ENCODE measurements around the gene SDSL. TPM values are rescaled to one million over a fixed set of nuclear protein-coding genes. Genes with fewer than 3 reads are reported as not detected.

The SDSL gene
- total RNA-seq, 2 experiments from 2014 or later = 0.47 to 0.50 TPM

DNA sequence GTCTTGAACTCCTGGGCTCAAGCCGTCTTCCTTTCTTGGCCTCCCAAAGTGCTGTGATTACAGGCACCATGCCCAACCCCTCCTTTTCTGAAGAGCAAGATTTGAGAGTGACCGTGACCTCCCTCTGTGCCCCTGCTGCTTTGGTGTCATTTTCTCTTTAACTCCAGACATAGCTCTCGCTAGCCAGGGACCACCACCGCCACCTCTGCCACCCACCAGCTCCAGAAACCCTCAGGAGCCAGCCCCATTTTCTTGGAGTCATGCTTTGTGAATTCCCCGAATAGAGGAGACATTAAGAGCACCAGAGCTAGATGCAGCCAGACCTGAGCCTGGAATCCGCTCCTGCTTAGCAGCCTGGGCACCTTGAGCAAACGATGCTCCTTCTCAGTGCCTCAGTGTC, 18.2 kb downstream of the SDSL start:
- H3K4me1 ChIP-seq (ENCODE audit: insufficient read depth, low read length) = no peaks in the 10 kb centered on the region
- H3K9me3 ChIP-seq (ENCODE audit: control insufficient read depth in 1 of 2, insufficient read depth in 1 of 2, low read length in 2 of 2) = peaks cover 0 to 4% of the 10 kb centered on the region in 2 experiments
- ChIA-PET POLR2A (no interaction called here), CTCF (no interaction called here)
- TF ChIP-seq, protein P1, sequence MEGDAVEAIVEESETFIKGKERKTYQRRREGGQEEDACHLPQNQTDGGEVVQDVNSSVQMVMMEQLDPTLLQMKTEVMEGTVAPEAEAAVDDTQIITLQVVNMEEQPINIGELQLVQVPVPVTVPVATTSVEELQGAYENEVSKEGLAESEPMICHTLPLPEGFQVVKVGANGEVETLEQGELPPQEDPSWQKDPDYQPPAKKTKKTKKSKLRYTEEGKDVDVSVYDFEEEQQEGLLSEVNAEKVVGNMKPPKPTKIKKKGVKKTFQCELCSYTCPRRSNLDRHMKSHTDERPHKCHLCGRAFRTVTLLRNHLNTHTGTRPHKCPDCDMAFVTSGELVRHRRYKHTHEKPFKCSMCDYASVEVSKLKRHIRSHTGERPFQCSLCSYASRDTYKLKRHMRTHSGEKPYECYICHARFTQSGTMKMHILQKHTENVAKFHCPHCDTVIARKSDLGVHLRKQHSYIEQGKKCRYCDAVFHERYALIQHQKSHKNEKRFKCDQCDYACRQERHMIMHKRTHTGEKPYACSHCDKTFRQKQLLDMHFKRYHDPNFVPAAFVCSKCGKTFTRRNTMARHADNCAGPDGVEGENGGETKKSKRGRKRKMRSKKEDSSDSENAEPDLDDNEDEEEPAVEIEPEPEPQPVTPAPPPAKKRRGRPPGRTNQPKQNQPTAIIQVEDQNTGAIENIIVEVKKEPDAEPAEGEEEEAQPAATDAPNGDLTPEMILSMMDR (IDR thresholded peaks at IDR 0.05) = no peak
- H3K36me3 Mint-ChIP-seq (ENCODE audit: low read depth) = no peaks in the 10 kb centered on the region
- H3K36me3 ChIP-seq (ENCODE audit: insufficient read depth, low read length) = no peaks in the 10 kb centered on the region
- H3K9me3 Mint-ChIP-seq = no peaks in the 10 kb centered on the region
- H3K4me1 Mint-ChIP-seq (ENCODE audit: low read depth) = no peaks in the 10 kb centered on the region
- no peak overlapping the region for H3K4me3 Mint-ChIP-seq
- H3K27ac Mint-ChIP-seq = no peak overlapping the region
- intact Hi-C loops (cut with DNase I, micrococcal nuclease) = no loop called here
- ATAC-seq (ENCODE audit: poor library complexity) (no peak), DNase-seq (no peak)
- H3K27me3 Mint-ChIP-seq = peaks cover 12% of the 10 kb centered on the region
- no peak overlapping the region for H3K4me3 ChIP-seq (ENCODE audit: low read length)
- H3K27ac ChIP-seq (ENCODE audit: low read depth in 1 of 2, low read length in 2 of 2) = no peak overlapping the region
- peaks cover 0 to 8% of the 10 kb centered on the region in 2 experiments for H3K27me3 ChIP-seq (ENCODE audit: control insufficient read depth in 1 of 2, insufficient read depth in 2 of 2, low read length in 2 of 2)

DNA sequence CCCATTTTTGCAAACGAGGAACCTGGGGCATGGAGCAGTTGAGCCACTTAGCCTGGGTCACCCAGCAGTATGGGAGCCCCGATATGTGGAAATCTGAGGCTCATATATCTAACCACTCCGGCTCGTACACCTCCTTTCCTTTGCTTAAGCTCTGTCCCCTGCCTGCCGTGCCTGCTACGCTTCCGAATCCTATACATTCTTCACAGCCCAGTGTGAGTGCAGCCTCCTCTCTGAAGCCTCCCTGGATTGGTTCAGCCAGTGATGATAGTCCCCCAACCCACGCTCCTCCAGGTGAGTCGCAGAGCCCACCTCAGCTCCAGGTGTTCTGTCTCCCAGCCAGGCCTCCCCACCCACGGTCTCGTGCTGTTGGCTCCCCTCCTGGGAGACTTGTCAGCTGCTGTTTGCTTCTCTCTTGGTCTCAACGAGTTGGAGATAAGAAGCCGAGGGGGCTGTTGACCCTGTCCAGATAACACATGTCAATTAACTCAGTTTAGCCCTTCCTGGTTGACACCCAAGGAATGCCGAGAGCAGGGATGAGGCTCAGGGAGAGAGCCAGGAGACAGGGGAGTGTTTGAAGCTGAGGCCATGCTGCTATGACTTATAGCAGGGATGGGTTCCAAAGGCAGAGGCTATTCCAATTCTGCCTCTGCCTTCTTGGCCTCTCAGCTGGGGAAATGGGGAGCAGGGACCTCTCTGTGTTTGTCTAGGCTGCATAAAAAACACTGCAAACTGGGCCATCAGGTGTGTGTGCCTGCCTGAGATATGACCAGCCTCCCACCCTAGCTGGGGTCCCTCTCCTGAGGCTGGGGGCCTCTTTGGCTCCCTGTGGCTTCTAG, 19.0 kb downstream of the SDSL start:
- H3K4me3 ChIP-seq (ENCODE audit: low read length) = no peak overlapping the region
- H3K27ac Mint-ChIP-seq = no peak overlapping the region
- TF ChIP-seq, protein P1 (IDR thresholded peaks at IDR 0.05) = no peak
- H3K27me3 ChIP-seq (ENCODE audit: control insufficient read depth in 1 of 2, insufficient read depth in 2 of 2, low read length in 2 of 2) = peaks cover 0 to 8% of the 10 kb centered on the region in 2 experiments
- intact Hi-C loops (cut with DNase I, micrococcal nuclease) = no loop called here
- ATAC-seq (ENCODE audit: poor library complexity) = no peak
- H3K27ac ChIP-seq (ENCODE audit: low read depth in 1 of 2, low read length in 2 of 2) = no peak overlapping the region
- peaks cover 0 to 6% of the 10 kb centered on the region in 2 experiments for H3K9me3 ChIP-seq (ENCODE audit: control insufficient read depth in 1 of 2, insufficient read depth in 1 of 2, low read length in 2 of 2)
- H3K4me3 Mint-ChIP-seq = no peak overlapping the region
- no peaks in the 10 kb centered on the region for H3K36me3 Mint-ChIP-seq (ENCODE audit: low read depth)
- CTCF ChIA-PET = no interaction called here
- no peak for DNase-seq
- no peaks in the 10 kb centered on the region for H3K36me3 ChIP-seq (ENCODE audit: insufficient read depth, low read length)
- H3K27me3 Mint-ChIP-seq = peaks cover 16% of the 10 kb centered on the region
- POLR2A ChIA-PET = no interaction called here
- peaks cover 3% of the 10 kb centered on the region for H3K9me3 Mint-ChIP-seq
- no peaks in the 10 kb centered on the region for H3K4me1 ChIP-seq (ENCODE audit: insufficient read depth, low read length)
- no peaks in the 10 kb centered on the region for H3K4me1 Mint-ChIP-seq (ENCODE audit: low read depth)

DNA sequence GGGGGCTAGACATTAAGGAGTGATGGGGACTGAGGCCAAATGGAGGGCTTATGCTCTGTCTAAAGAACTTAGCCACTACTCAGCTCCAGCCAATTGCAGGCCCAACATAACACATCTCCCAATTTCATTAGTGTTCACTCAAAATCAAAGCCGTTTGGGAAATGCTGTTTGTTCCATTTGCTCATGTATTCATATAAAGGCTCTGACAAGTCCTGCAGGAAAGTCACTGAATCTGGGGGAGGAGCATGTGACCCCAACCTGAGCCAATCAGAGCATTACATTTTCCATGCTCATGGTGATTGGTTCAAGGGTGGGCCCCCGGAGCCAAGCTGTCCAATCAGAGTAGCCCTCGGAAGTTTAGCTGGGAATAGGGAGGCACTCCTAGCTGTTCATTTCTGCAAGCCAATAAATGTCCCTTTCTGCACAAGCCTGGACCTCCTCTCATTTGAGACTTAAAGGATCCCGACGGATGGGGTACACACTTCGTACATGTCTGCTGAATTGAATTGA, 20.9 kb downstream of the SDSL start:
- H3K4me1 ChIP-seq (ENCODE audit: insufficient read depth, low read length) = no peaks in the 10 kb centered on the region
- no peak overlapping the region for H3K27ac Mint-ChIP-seq
- no peaks in the 10 kb centered on the region for H3K36me3 Mint-ChIP-seq (ENCODE audit: low read depth)
- TF ChIP-seq, protein P1 (IDR thresholded peaks at IDR 0.05) = no peak
- H3K27me3 ChIP-seq (ENCODE audit: control insufficient read depth in 1 of 2, insufficient read depth in 2 of 2, low read length in 2 of 2) = peaks cover 3 to 10% of the 10 kb centered on the region in 2 experiments
- H3K4me3 ChIP-seq (ENCODE audit: low read length) = no peak overlapping the region
- peaks cover 0 to 7% of the 10 kb centered on the region in 2 experiments for H3K9me3 ChIP-seq (ENCODE audit: control insufficient read depth in 1 of 2, insufficient read depth in 1 of 2, low read length in 2 of 2)
- peaks cover 3% of the 10 kb centered on the region for H3K9me3 Mint-ChIP-seq
- no peaks in the 10 kb centered on the region for H3K4me1 Mint-ChIP-seq (ENCODE audit: low read depth)
- ATAC-seq (ENCODE audit: poor library complexity) = no peak
- intact Hi-C loops (cut with DNase I, micrococcal nuclease) = no loop called here
- DNase-seq = no peak
- ChIA-PET CTCF (no interaction called here), POLR2A (no interaction called here)
- no peak overlapping the region for H3K4me3 Mint-ChIP-seq
- H3K27me3 Mint-ChIP-seq = peaks cover 26% of the 10 kb centered on the region
- H3K27ac ChIP-seq (ENCODE audit: low read depth in 1 of 2, low read length in 2 of 2) = no peak overlapping the region
- no peaks in the 10 kb centered on the region for H3K36me3 ChIP-seq (ENCODE audit: insufficient read depth, low read length)
